ENCODE results near the gene GTPBP10.

- no peak for TF ChIP-seq CTCF (IDR thresholded peaks at IDR 0.05; ENCODE audit: borderline replicate concordance, extremely low read depth, low read length, poor library complexity, severe bottlenecking)
- TF ChIP-seq EZH2 (IDR thresholded peaks at IDR 0.05; ENCODE audit: borderline replicate concordance, low read depth, low read length, severe bottlenecking) = no peak
These were observed 26.1 kb upstream of the GTPBP10 start for GRCh38 chr7:90320418-90320800.
